Prostate gland (tissue), 2 donors: Measurements from ENCODE around the gene STUB1. TPM values are rescaled to one million over a fixed set of nuclear protein-coding genes. Genes with fewer than 3 reads are reported as not detected.

Experiments used
- DNase-seq: peaks from one replicate; pipeline ENCODE4 v3.0.0-alpha.2; 2019; ENCODE audit warnings: low spot score
- H3K27ac ChIP-seq, 2 donors: fragments of 200-600 bp; sonication (generic); 2 replicates each; pipeline ENCODE4 v1.5.1; 2017 to 2019
- H3K27me3 ChIP-seq: fragments of 200-600 bp; sonication (generic); replicated peaks from 2 replicates; pipeline ENCODE4 v1.5.1; 2019; ENCODE audit not compliant: insufficient read depth
- H3K36me3 ChIP-seq, 2 donors: fragments of 200-600 bp; sonication (generic); 1 replicate in 1 of 2; 2 replicates in 1 of 2; pipeline versions ENCODE4 v1.5.1 to v1.8.1; 2017 to 2019
- H3K4me1 ChIP-seq: fragments of 200-600 bp; sonication (generic); replicated peaks from 2 replicates; pipeline ENCODE4 v1.5.1; 2019
- H3K4me3 ChIP-seq, 2 donors: fragments of 200-600 bp; sonication (generic); 2 replicates each; pipeline ENCODE4 v1.5.1; 2017 to 2019
- H3K9me3 ChIP-seq: fragments of 200-600 bp; sonication (generic); 2 replicates; pipeline ENCODE4 v1.5.1; 2017
- POLR2A ChIP-seq: fragments of 450-650 bp; IDR thresholded peaks from one replicate; pipeline ENCODE4 v1.6.1; 2016; ENCODE audit warnings: antibody characterized with exemption, mild to moderate bottlenecking
- POLR2AphosphoS5 ChIP-seq: sonication (generic); formaldehyde crosslinking; IDR thresholded peaks from one replicate; pipeline ENCODE4 v1.6.1; 2017; ENCODE audit warnings: antibody characterized with exemption
- WGBS: methylation state at CpG from one replicate; pipeline ENCODE4 v1.1.5; 2018; 5-methylcytosine and 5-hydroxymethylcytosine counted together
- intact Hi-C: fragments of 100-400 bp; cut with DNase I; formaldehyde crosslinking; loops from one replicate; pipeline ENCODE4 v1.14.2; 2022
- total RNA-seq, 2 donors: library from RNA; depleted of rRNA; stranded (reverse); fragments of >200 nt; gene quantifications; one replicate each; pipeline ENCODE4 v1.1.0, GENCODE V29; 2016
- TF ChIP-seq, protein P1 (sequence below), 4 experiments: fragments of 200-600 bp in 2 of 4; fragments of 450-650 bp in 2 of 4; sonication (generic) in 2 of 4; IDR thresholded peaks; 1 replicate in 3 of 4; 2 replicates in 1 of 4; pipeline ENCODE4 v1.5.1; 2016 to 2019; ENCODE audit warnings: antibody characterized with exemption in 4 of 4, mild to moderate bottlenecking in 2 of 4, moderate library complexity in 2 of 4

The STUB1 gene
- total RNA-seq, 2 donors from 2014 or later, result 173 to 255 TPM

- 85% methylated on average over 3 of the region's 5 CpGs for WGBS
- Histone ChIP-seq H3K27ac (no peak overlapping the region), H3K9me3 (no peaks in the 10 kb centered on the region), H3K36me3 (no peaks in the 10 kb centered on the region), H3K4me1 (peaks cover 6% of the 10 kb centered on the region), H3K27me3 (no peaks in the 10 kb centered on the region), H3K4me3 (no peak overlapping the region)
- no peak for DNase-seq
- TF ChIP-seq, protein P1, sequence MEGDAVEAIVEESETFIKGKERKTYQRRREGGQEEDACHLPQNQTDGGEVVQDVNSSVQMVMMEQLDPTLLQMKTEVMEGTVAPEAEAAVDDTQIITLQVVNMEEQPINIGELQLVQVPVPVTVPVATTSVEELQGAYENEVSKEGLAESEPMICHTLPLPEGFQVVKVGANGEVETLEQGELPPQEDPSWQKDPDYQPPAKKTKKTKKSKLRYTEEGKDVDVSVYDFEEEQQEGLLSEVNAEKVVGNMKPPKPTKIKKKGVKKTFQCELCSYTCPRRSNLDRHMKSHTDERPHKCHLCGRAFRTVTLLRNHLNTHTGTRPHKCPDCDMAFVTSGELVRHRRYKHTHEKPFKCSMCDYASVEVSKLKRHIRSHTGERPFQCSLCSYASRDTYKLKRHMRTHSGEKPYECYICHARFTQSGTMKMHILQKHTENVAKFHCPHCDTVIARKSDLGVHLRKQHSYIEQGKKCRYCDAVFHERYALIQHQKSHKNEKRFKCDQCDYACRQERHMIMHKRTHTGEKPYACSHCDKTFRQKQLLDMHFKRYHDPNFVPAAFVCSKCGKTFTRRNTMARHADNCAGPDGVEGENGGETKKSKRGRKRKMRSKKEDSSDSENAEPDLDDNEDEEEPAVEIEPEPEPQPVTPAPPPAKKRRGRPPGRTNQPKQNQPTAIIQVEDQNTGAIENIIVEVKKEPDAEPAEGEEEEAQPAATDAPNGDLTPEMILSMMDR (IDR thresholded peaks at IDR 0.05), result no peak
- TF ChIP-seq POLR2AphosphoS5 (no peak), POLR2A (no peak)
- intact Hi-C loops, result no loop called here
Measured at GRCh38 chr16:640614-641013, 39.6 kb upstream of the STUB1 start.

GRCh38 chr16:641326-642188 lies 38.7 kb upstream of the STUB1 start, which contains the start of gene MCRIP2:
TSS of gene MCRIP2 (plus strand) at chr16:641828. CDS start at chr16:641992, 164 bp downstream.
- Histone ChIP-seq H3K9me3 (no peaks in the 10 kb centered on the region), H3K36me3 (no peaks in the 10 kb centered on the region), H3K27me3 (no peaks in the 10 kb centered on the region), H3K4me3 (peak within 1 kb of the TSS; percentile 78 to 83), H3K27ac (peak within 1 kb of the TSS; percentile 78 to 80), H3K4me1 (peaks cover 6% of the 10 kb centered on the region)
- TF ChIP-seq POLR2A (peak; percentile 43), POLR2AphosphoS5 (peak; percentile 38)
- TF ChIP-seq, protein P1 (IDR thresholded peaks at IDR 0.05), result no peak
- intact Hi-C loops, result no loop called here
- WGBS, result 1% methylated on average over 30 of the region's 81 CpGs
- peak; percentile 73 for DNase-seq

- H3K4me1 ChIP-seq, result peaks cover 7% of the 10 kb centered on the region
Measured at GRCh38 chr16:642189-643049, 37.8 kb upstream of the STUB1 start.

DNA sequence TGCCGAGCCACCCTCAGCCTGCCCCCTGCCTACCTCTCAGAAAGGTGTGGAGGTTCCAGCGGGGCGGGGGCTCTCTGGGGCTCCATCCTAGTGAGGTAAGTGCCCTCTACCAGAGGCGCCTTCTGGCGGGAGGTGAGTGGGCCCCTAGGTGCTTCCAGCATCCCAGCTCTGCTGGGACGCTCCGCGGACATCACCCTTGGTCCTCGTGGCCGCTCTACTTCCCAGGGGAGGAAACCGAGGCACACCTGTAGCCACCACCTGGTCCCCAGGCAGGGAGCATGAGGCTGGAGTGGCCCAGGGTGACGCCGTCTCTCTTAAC lies 37.2 kb upstream of the STUB1 start:
- Histone ChIP-seq H3K4me3 (peak overlapping the region; percentile 78 to 83), H3K4me1 (peaks cover 12% of the 10 kb centered on the region), H3K27me3 (no peaks in the 10 kb centered on the region), H3K36me3 (no peaks in the 10 kb centered on the region), H3K9me3 (no peaks in the 10 kb centered on the region), H3K27ac (peak overlapping the region; percentile 78 to 80)
- 88% methylated on average over 13 of the region's 13 CpGs for WGBS
- TF ChIP-seq POLR2AphosphoS5 (no peak), POLR2A (no peak)
- TF ChIP-seq, protein P1 (IDR thresholded peaks at IDR 0.05), result no peak
- intact Hi-C loops, result no loop called here
- no peak for DNase-seq

More at GRCh38 chr16:642189-643049, 37.8 kb upstream of the STUB1 start:
- no peaks in the 10 kb centered on the region for H3K9me3 ChIP-seq
- H3K27me3 ChIP-seq, result no peaks in the 10 kb centered on the region
- peak; percentile 44 for DNase-seq
- TF ChIP-seq POLR2AphosphoS5 (no peak), POLR2A (no peak)
- TF ChIP-seq, protein P1 (IDR thresholded peaks at IDR 0.05), result no peak
- 8% methylated on average over 63 of the region's 72 CpGs for WGBS
- H3K4me3 ChIP-seq, result peak overlapping the region; percentile 78 to 83
- H3K36me3 ChIP-seq, result no peaks in the 10 kb centered on the region
- intact Hi-C loops, result no loop called here
- H3K27ac ChIP-seq, result peak overlapping the region; percentile 78 to 80
